Dendritic cell treated with granulocyte-macrophage colony-stimulating factor and Interleukin-4, amounts not matched to agents 40 ng/mL and 50 ng/mL, for 4 days (primary cell): ENCODE results near the gene ZNF280D.
A peak's percentile ranks its signal among the peaks of the same experiment; 100 is the strongest.

Source experiments
- H3K27ac Mint-ChIP-seq: one replicate; pipeline ENCODE4 v1.8.0; 2022; ENCODE audit warnings: mild to moderate bottlenecking, mixed read lengths
- H3K27me3 Mint-ChIP-seq: one replicate; pipeline ENCODE4 v1.8.0; 2022; ENCODE audit warnings: mild to moderate bottlenecking, mixed read lengths
- H3K36me3 Mint-ChIP-seq: one replicate; pipeline ENCODE4 v1.8.0; 2022; ENCODE audit warnings: low read depth, mixed read lengths
- H3K4me1 Mint-ChIP-seq: one replicate; pipeline ENCODE4 v1.8.0; 2022; ENCODE audit warnings: low read depth, mixed read lengths
- H3K4me3 Mint-ChIP-seq: one replicate; pipeline ENCODE4 v1.8.0; 2022; ENCODE audit warnings: mild to moderate bottlenecking, moderate library complexity, mixed read lengths
- H3K9me3 Mint-ChIP-seq: one replicate; pipeline ENCODE4 v1.8.0; 2022; ENCODE audit warnings: mixed read lengths
- intact Hi-C: fragments of 100-400 bp; cut with micrococcal nuclease; formaldehyde crosslinking; loops from one replicate; pipeline ENCODE4 v1.15.0; 2022

Gene ZNF280D

GRCh38 chr15:56672721-56673120 lies 60.6 kb downstream of the ZNF280D start:
- Mint-ChIP-seq H3K36me3 (peaks cover 71% of the 10 kb centered on the region), H3K9me3 (no peaks in the 10 kb centered on the region), H3K27ac (no peak overlapping the region), H3K27me3 (no peaks in the 10 kb centered on the region), H3K4me3 (no peak overlapping the region), H3K4me1 (no peaks in the 10 kb centered on the region)
- intact Hi-C loops = no loop called here

GRCh38 chr15:56667517-56667916 lies 65.8 kb downstream of the ZNF280D start:
- Mint-ChIP-seq H3K9me3 (no peaks in the 10 kb centered on the region), H3K27me3 (no peaks in the 10 kb centered on the region), H3K27ac (no peak overlapping the region), H3K4me3 (no peak overlapping the region), H3K36me3 (peaks cover 78% of the 10 kb centered on the region), H3K4me1 (no peaks in the 10 kb centered on the region)
- intact Hi-C loops = no loop called here

DNA sequence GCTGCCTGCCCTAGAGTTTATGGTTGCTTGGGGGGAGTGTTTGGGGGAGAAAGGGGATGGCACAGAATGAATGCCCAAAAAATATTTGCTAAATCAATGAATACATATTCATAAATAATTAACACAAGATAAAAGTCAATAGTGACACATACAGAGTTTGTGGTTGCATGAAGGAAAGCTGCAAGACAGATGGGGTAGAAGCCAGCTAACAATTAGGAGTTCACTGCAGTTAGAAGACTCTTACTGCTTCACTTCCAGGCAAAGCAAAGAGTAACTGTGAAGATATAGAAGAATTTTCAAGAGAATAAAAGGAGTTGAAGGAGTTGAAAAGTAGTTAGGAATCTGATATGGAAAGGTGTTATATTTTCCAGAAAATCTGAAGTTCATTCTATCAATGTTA lies 72.4 kb downstream of the ZNF280D start:
- peaks cover 68% of the 10 kb centered on the region for H3K36me3 Mint-ChIP-seq
- intact Hi-C loops = no loop called here
- H3K4me3 Mint-ChIP-seq = no peak overlapping the region
- H3K9me3 Mint-ChIP-seq = no peaks in the 10 kb centered on the region
- no peaks in the 10 kb centered on the region for H3K4me1 Mint-ChIP-seq
- H3K27me3 Mint-ChIP-seq = no peaks in the 10 kb centered on the region
- no peak overlapping the region for H3K27ac Mint-ChIP-seq

DNA sequence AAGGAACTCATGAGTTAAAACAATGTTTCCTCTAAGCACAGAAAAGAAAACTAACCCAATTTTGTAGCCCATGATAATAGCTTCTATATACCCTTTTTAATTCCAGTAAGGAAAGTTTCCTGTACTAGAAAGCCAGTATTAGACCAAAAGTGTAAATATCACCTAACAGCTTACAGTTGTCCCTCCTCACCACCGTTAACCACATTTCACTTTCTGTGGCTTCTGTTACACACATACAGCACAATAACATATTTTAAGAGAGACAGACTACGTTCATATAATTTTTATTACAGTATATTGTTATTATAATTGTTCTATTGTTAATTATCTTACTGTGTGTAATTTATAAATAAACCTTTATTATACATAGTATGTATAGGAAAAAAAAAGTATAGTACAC lies 74.1 kb downstream of the ZNF280D start:
- H3K4me3 Mint-ChIP-seq = no peak overlapping the region
- intact Hi-C loops = no loop called here
- no peaks in the 10 kb centered on the region for H3K27me3 Mint-ChIP-seq
- H3K4me1 Mint-ChIP-seq = no peaks in the 10 kb centered on the region
- H3K9me3 Mint-ChIP-seq = no peaks in the 10 kb centered on the region
- peaks cover 52% of the 10 kb centered on the region for H3K36me3 Mint-ChIP-seq
- H3K27ac Mint-ChIP-seq = no peak overlapping the region

GRCh38 chr15:56654624-56655023 lies 78.7 kb downstream of the ZNF280D start:
- H3K27me3 Mint-ChIP-seq = no peaks in the 10 kb centered on the region
- H3K4me3 Mint-ChIP-seq = no peak overlapping the region
- peaks cover 43% of the 10 kb centered on the region for H3K36me3 Mint-ChIP-seq
- H3K4me1 Mint-ChIP-seq = no peaks in the 10 kb centered on the region
- intact Hi-C loops = no loop called here
- H3K27ac Mint-ChIP-seq = no peak overlapping the region
- H3K9me3 Mint-ChIP-seq = no peaks in the 10 kb centered on the region

DNA sequence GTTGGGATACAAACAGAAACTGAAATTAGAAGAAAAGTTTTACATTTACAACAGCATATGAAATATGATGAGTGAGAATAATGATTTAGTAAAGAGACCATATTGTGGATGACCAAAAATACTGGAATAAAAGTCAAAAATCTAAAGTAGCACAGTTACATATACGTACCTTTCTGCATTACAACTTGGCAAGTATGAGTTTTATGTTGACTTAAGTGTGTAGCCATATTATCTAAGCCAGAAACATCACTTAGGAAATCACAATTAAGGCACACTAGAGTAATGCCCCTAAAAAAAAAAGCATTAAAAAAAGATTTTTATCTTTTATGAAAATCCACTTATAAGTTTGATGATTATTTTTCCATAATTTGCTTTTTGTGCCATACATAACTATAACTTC lies 79.1 kb downstream of the ZNF280D start:
- Mint-ChIP-seq H3K27ac (no peak overlapping the region), H3K4me1 (no peaks in the 10 kb centered on the region), H3K9me3 (no peaks in the 10 kb centered on the region), H3K4me3 (no peak overlapping the region), H3K36me3 (peaks cover 46% of the 10 kb centered on the region), H3K27me3 (no peaks in the 10 kb centered on the region)
- intact Hi-C loops = no loop called here

DNA sequence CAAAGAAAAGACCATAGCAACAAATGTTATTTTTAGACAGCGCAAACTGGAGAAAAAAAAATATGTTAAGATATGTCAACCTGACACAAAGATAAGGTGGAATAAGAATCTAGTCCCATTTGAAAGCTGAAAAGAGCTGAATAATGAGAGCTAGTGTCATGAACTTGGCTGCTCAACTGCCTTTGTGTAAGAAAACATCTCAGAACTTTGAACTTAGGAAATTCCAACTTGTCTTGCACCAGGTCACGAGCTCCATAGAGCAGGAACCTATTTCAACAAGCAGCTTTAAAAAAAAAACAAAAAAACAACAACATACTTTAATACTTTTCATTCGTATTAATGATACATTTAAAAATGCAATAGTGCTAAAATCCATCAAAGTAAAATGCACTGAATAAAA lies 79.5 kb downstream of the ZNF280D start:
- intact Hi-C loops = no loop called here
- H3K27me3 Mint-ChIP-seq = no peaks in the 10 kb centered on the region
- no peaks in the 10 kb centered on the region for H3K9me3 Mint-ChIP-seq
- peaks cover 50% of the 10 kb centered on the region for H3K36me3 Mint-ChIP-seq
- H3K4me1 Mint-ChIP-seq = no peaks in the 10 kb centered on the region
- no peak overlapping the region for H3K27ac Mint-ChIP-seq
- no peak overlapping the region for H3K4me3 Mint-ChIP-seq

DNA sequence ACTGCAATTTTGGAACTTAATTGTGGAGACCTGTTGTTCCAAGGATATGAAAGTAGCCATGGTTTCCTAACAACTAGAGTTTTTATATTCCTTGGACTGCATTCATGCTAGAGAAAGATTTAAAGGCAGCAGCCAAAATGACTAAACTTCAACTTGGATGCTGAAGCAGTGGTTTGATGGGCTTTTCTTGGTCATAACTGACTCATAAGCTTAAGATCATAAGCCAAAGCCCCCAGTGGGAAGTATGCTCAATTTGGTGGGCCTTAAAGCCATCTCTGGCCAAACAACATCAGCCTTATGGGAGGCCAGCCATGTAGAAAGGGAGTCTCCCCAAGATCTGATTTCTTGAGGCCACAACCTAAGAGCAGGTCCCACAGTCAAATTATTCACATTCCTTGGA lies 80.2 kb downstream of the ZNF280D start:
- H3K27ac Mint-ChIP-seq = no peak overlapping the region
- H3K4me1 Mint-ChIP-seq = no peaks in the 10 kb centered on the region
- H3K9me3 Mint-ChIP-seq = no peaks in the 10 kb centered on the region
- peaks cover 53% of the 10 kb centered on the region for H3K36me3 Mint-ChIP-seq
- intact Hi-C loops = no loop called here
- no peaks in the 10 kb centered on the region for H3K27me3 Mint-ChIP-seq
- H3K4me3 Mint-ChIP-seq = no peak overlapping the region

GRCh38 chr15:56648311-56648710 lies 85.0 kb downstream of the ZNF280D start:
- Mint-ChIP-seq H3K27ac (no peak overlapping the region), H3K36me3 (peaks cover 57% of the 10 kb centered on the region), H3K9me3 (no peaks in the 10 kb centered on the region), H3K4me1 (no peaks in the 10 kb centered on the region), H3K27me3 (no peaks in the 10 kb centered on the region), H3K4me3 (no peak overlapping the region)
- intact Hi-C loops = no loop called here

DNA sequence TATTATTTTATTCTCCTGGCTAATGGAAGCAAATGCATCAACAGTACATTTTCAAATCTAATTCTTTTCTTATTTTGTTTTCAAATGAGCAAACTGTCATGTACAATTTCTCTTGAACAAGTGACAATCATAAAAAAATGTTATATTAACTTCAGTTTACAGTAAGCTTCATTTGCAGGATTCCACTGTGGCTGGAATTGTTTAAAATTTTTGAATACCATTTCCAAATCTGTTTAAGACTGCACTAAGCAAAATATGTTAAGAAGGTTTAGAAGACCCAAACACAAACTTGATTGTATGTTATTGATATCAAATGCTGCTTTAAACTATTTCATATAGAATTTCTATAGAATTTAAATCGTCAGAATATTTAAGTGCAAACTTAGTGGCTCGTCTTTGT lies 92.8 kb downstream of the ZNF280D start:
- H3K27ac Mint-ChIP-seq = no peak overlapping the region
- H3K36me3 Mint-ChIP-seq = peaks cover 35% of the 10 kb centered on the region
- no peak overlapping the region for H3K4me3 Mint-ChIP-seq
- intact Hi-C loops = no loop called here
- peaks cover 6% of the 10 kb centered on the region for H3K4me1 Mint-ChIP-seq
- H3K9me3 Mint-ChIP-seq = no peaks in the 10 kb centered on the region
- H3K27me3 Mint-ChIP-seq = no peaks in the 10 kb centered on the region

DNA sequence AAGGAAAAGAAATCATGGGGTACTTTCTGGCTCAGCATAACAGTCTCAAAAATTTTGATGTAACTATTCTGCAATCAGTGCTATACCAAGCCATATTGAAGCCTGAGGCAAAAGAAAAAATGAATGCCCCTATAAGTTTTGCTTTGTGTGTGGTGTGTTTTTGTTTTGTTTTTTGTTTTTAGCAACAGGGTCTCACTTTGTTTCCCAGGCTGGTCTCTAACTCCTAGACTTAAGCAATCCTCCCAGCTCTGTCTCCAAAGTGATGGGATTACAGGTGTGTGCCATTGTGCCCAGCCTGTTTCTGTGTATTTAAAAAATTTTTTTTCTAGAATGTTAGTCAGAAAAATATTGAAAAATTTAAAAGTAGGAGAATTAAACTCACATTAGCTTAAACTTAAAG lies 93.2 kb downstream of the ZNF280D start:
- Mint-ChIP-seq H3K4me1 (peaks cover 6% of the 10 kb centered on the region), H3K9me3 (no peaks in the 10 kb centered on the region), H3K27ac (no peak overlapping the region), H3K4me3 (no peak overlapping the region), H3K27me3 (no peaks in the 10 kb centered on the region), H3K36me3 (peaks cover 31% of the 10 kb centered on the region)
- intact Hi-C loops = no loop called here

GRCh38 chr15:56639631-56640030 lies 93.7 kb downstream of the ZNF280D start:
- H3K9me3 Mint-ChIP-seq = no peaks in the 10 kb centered on the region
- peaks cover 31% of the 10 kb centered on the region for H3K36me3 Mint-ChIP-seq
- H3K27me3 Mint-ChIP-seq = no peaks in the 10 kb centered on the region
- intact Hi-C loops = no loop called here
- H3K4me3 Mint-ChIP-seq = no peak overlapping the region
- no peak overlapping the region for H3K27ac Mint-ChIP-seq
- peaks cover 6% of the 10 kb centered on the region for H3K4me1 Mint-ChIP-seq

- H3K4me3 Mint-ChIP-seq = no peak overlapping the region
- no peaks in the 10 kb centered on the region for H3K9me3 Mint-ChIP-seq
- no peak overlapping the region for H3K27ac Mint-ChIP-seq
- H3K36me3 Mint-ChIP-seq = peaks cover 19% of the 10 kb centered on the region
- H3K4me1 Mint-ChIP-seq = peaks cover 6% of the 10 kb centered on the region
- H3K27me3 Mint-ChIP-seq = no peaks in the 10 kb centered on the region
- intact Hi-C loops = no loop called here
These were observed 101.5 kb downstream of the ZNF280D start for GRCh38 chr15:56631765-56632164.

GRCh38 chr15:56628893-56629532 lies 104.3 kb downstream of the ZNF280D start:
- intact Hi-C loops = no loop called here
- no peak overlapping the region for H3K4me3 Mint-ChIP-seq
- no peaks in the 10 kb centered on the region for H3K9me3 Mint-ChIP-seq
- no peaks in the 10 kb centered on the region for H3K4me1 Mint-ChIP-seq
- no peaks in the 10 kb centered on the region for H3K27me3 Mint-ChIP-seq
- no peak overlapping the region for H3K27ac Mint-ChIP-seq
- H3K36me3 Mint-ChIP-seq = peaks cover 12% of the 10 kb centered on the region

- Mint-ChIP-seq H3K27ac (peak overlapping the region; percentile 1), H3K9me3 (no peaks in the 10 kb centered on the region), H3K4me3 (no peak overlapping the region), H3K36me3 (no peaks in the 10 kb centered on the region), H3K27me3 (no peaks in the 10 kb centered on the region), H3K4me1 (peaks cover 7% of the 10 kb centered on the region)
- intact Hi-C loops = no loop called here
These were observed 113.4 kb downstream of the ZNF280D start for GRCh38 chr15:56619887-56620286.
